ENCODE data around the gene TM4SF5. TPM values are rescaled to one million over a fixed set of nuclear protein-coding genes. Genes with fewer than 3 reads are reported as not detected.

Gene TM4SF5, protein sequence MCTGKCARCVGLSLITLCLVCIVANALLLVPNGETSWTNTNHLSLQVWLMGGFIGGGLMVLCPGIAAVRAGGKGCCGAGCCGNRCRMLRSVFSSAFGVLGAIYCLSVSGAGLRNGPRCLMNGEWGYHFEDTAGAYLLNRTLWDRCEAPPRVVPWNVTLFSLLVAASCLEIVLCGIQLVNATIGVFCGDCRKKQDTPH
- total RNA-seq (2021) (not detected in 3 replicates), Bru-seq, nascent RNA (not detected)
- long read RNA-seq, experiment 1 = 0 reads
- long read RNA-seq, experiment 2 = 0 reads
- long read RNA-seq, experiment 3 = 0 reads

DNA sequence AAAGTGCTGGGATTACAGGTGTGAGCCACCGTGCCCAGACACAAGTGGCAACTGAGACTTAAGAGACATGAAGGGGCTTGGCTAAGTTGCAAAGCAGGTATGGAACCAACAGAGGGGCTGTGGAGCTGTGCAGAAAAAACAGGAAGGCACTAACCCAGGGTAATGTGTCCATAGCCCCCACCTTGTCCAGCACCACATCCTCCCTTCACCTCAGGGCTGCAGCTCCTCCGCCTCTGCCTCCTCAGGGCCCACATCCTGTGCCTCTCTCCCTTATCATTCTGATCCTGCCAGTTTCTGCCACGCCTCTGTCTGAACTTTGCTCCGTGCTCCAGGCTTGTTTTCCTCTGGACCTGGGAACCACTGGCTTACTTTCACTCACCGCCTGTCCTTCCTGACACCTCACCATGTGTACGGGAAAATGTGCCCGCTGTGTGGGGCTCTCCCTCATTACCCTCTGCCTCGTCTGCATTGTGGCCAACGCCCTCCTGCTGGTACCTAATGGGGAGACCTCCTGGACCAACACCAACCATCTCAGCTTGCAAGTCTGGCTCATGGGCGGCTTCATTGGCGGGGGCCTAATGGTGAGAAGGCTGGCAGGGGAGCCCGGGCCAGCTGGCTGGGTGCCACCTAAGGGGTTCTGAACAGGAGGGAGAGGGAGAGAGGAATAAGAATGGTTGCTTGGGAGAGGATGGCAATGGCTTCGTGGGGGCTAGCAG is at the start of gene TM4SF5:
TM4SF5 (plus strand) TSS at position 368 of the 716 bp plus-strand sequence; CDS start at position 405, 37 bp downstream.
- DNase-seq (ENCODE audit: low spot score) = no peak
- Mint-ChIP-seq H3K27ac (no peak within 1 kb of the TSS), H3K36me3 (no peaks in the 10 kb centered on the region), H3K27me3 (ENCODE audit: low read depth) (peaks cover 4% of the 10 kb centered on the region; the same call in 1 of the 2 replicates), H3K4me1 (no peaks in the 10 kb centered on the region), H3K4me3 (no peak within 1 kb of the TSS), H3K9me3 (no peaks in the 10 kb centered on the region)
- ChIA-PET POLR2A (no interaction called here), CTCF (interaction anchor here (3.0 kb wide), 1 partner anchor 39 kb away, joined by 9 read pairs; the partner anchor contains the start of gene MED11)
- no peak for ATAC-seq
- TF ChIP-seq, protein P1, sequence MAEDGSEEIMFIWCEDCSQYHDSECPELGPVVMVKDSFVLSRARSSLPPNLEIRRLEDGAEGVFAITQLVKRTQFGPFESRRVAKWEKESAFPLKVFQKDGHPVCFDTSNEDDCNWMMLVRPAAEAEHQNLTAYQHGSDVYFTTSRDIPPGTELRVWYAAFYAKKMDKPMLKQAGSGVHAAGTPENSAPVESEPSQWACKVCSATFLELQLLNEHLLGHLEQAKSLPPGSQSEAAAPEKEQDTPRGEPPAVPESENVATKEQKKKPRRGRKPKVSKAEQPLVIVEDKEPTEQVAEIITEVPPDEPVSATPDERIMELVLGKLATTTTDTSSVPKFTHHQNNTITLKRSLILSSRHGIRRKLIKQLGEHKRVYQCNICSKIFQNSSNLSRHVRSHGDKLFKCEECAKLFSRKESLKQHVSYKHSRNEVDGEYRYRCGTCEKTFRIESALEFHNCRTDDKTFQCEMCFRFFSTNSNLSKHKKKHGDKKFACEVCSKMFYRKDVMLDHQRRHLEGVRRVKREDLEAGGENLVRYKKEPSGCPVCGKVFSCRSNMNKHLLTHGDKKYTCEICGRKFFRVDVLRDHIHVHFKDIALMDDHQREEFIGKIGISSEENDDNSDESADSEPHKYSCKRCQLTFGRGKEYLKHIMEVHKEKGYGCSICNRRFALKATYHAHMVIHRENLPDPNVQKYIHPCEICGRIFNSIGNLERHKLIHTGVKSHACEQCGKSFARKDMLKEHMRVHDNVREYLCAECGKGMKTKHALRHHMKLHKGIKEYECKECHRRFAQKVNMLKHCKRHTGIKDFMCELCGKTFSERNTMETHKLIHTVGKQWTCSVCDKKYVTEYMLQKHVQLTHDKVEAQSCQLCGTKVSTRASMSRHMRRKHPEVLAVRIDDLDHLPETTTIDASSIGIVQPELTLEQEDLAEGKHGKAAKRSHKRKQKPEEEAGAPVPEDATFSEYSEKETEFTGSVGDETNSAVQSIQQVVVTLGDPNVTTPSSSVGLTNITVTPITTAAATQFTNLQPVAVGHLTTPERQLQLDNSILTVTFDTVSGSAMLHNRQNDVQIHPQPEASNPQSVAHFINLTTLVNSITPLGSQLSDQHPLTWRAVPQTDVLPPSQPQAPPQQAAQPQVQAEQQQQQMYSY (CRISPR knock-in tag; IDR thresholded peaks at IDR 0.05) = no peak
- TF ChIP-seq GABPB1 (CRISPR knock-in tag; IDR thresholded peaks at IDR 0.05) = peak; percentile 55

DNA sequence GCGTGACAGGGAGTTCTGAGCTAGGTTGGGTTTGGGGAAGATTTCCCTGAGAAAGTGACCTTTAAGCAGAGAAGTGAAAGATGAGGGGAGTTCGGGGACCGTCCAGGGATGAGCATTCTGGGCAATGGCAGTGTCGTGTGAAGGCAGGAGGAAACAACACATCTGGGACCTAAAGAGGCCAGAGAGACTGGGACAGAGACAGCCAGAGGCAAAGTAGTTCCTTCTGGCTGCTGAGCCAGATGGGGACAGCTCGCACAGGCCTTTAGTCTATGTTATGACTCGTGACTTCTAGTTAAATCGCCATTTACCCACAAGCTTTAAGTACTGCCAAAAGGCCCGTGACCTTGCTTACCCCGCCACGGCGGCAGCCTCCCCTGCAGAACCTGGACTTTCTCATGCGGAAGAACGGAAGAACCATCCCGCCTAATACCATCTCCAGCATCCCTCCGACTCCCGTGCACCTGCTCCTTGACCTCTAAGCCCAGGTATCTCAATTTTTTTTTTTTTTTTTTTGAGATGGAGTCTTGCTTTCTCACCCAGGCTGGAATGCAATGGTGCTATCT is 48.9 kb upstream of the TM4SF5 start:
- Mint-ChIP-seq H3K27me3 (ENCODE audit: low read depth) (peaks cover 5% of the 10 kb centered on the region; the same call in 1 of the 2 replicates), H3K9me3 (no peaks in the 10 kb centered on the region), H3K36me3 (peaks cover 19% of the 10 kb centered on the region), H3K4me3 (no peak overlapping the region), H3K4me1 (no peaks in the 10 kb centered on the region), H3K27ac (no peak overlapping the region)
- no peak for DNase-seq (ENCODE audit: low spot score)
- CTCF ChIA-PET = no interaction called here
- POLR2A ChIA-PET = no interaction called here
- no peak for ATAC-seq
- TF ChIP-seq, protein P2, sequence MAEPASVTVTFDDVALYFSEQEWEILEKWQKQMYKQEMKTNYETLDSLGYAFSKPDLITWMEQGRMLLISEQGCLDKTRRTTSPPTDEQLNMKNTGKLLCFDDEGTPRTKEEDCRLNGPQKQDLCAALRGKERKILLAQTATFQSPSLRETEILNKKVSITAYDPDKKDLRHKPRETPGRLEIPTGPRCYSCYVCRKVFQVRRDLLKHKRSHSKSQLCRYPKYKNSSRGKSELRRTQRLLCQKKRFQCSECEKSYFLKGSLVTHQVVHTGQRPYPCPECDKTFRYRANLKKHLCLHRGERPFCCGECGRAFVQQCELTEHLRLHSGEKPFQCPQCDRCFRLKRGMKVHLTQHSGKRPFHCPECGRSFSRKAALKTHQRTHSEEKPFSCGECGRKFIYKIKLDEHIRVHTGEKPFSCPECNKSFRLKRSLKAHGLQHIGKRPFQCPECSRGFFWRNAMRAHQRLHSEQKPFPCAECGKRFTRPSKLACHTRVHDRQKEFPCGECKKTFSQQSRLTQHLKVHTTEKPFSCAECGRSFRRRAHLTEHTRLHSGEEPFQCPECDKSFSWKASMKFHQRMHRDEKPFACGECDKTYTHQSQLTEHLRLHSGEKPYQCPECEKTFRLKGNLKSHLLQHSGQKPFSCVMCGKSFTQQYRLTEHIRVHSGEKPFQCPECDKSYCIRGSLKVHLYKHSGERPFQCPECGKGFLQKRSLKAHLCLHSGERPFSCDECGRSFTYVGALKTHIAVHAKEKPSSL (CRISPR knock-in tag; conservative IDR thresholded peaks at IDR 0.05) = no peak
- TF ChIP-seq, protein P3, sequence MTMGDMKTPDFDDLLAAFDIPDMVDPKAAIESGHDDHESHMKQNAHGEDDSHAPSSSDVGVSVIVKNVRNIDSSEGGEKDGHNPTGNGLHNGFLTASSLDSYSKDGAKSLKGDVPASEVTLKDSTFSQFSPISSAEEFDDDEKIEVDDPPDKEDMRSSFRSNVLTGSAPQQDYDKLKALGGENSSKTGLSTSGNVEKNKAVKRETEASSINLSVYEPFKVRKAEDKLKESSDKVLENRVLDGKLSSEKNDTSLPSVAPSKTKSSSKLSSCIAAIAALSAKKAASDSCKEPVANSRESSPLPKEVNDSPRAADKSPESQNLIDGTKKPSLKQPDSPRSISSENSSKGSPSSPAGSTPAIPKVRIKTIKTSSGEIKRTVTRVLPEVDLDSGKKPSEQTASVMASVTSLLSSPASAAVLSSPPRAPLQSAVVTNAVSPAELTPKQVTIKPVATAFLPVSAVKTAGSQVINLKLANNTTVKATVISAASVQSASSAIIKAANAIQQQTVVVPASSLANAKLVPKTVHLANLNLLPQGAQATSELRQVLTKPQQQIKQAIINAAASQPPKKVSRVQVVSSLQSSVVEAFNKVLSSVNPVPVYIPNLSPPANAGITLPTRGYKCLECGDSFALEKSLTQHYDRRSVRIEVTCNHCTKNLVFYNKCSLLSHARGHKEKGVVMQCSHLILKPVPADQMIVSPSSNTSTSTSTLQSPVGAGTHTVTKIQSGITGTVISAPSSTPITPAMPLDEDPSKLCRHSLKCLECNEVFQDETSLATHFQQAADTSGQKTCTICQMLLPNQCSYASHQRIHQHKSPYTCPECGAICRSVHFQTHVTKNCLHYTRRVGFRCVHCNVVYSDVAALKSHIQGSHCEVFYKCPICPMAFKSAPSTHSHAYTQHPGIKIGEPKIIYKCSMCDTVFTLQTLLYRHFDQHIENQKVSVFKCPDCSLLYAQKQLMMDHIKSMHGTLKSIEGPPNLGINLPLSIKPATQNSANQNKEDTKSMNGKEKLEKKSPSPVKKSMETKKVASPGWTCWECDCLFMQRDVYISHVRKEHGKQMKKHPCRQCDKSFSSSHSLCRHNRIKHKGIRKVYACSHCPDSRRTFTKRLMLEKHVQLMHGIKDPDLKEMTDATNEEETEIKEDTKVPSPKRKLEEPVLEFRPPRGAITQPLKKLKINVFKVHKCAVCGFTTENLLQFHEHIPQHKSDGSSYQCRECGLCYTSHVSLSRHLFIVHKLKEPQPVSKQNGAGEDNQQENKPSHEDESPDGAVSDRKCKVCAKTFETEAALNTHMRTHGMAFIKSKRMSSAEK (CRISPR knock-in tag; IDR thresholded peaks at IDR 0.05; ENCODE audit: borderline replicate concordance) = no peak
- TF ChIP-seq SOX15 (CRISPR knock-in tag; IDR thresholded peaks at IDR 0.05) (no peak), RORB (CRISPR knock-in tag; IDR thresholded peaks at IDR 0.05) (no peak), ZNF138 (CRISPR knock-in tag; conservative IDR thresholded peaks at IDR 0.05) (no peak), JUN (CRISPR knock-in tag; IDR thresholded peaks at IDR 0.05) (no peak), ESRRA (CRISPR knock-in tag; IDR thresholded peaks at IDR 0.05; ENCODE audit: borderline replicate concordance) (no peak)
- TF ChIP-seq, protein P4, sequence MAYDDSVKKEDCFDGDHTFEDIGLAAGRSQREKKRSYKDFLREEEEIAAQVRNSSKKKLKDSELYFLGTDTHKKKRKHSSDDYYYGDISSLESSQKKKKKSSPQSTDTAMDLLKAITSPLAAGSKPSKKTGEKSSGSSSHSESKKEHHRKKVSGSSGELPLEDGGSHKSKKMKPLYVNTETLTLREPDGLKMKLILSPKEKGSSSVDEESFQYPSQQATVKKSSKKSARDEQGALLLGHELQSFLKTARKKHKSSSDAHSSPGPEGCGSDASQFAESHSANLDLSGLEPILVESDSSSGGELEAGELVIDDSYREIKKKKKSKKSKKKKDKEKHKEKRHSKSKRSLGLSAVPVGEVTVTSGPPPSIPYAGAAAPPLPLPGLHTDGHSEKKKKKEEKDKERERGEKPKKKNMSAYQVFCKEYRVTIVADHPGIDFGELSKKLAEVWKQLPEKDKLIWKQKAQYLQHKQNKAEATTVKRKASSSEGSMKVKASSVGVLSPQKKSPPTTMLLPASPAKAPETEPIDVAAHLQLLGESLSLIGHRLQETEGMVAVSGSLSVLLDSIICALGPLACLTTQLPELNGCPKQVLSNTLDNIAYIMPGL (CRISPR knock-in tag; IDR thresholded peaks at IDR 0.05) = no peak
- TF ChIP-seq, protein P5, sequence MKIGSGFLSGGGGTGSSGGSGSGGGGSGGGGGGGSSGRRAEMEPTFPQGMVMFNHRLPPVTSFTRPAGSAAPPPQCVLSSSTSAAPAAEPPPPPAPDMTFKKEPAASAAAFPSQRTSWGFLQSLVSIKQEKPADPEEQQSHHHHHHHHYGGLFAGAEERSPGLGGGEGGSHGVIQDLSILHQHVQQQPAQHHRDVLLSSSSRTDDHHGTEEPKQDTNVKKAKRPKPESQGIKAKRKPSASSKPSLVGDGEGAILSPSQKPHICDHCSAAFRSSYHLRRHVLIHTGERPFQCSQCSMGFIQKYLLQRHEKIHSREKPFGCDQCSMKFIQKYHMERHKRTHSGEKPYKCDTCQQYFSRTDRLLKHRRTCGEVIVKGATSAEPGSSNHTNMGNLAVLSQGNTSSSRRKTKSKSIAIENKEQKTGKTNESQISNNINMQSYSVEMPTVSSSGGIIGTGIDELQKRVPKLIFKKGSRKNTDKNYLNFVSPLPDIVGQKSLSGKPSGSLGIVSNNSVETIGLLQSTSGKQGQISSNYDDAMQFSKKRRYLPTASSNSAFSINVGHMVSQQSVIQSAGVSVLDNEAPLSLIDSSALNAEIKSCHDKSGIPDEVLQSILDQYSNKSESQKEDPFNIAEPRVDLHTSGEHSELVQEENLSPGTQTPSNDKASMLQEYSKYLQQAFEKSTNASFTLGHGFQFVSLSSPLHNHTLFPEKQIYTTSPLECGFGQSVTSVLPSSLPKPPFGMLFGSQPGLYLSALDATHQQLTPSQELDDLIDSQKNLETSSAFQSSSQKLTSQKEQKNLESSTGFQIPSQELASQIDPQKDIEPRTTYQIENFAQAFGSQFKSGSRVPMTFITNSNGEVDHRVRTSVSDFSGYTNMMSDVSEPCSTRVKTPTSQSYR (CRISPR knock-in tag; IDR thresholded peaks at IDR 0.05) = no peak
- TF ChIP-seq, protein P6, sequence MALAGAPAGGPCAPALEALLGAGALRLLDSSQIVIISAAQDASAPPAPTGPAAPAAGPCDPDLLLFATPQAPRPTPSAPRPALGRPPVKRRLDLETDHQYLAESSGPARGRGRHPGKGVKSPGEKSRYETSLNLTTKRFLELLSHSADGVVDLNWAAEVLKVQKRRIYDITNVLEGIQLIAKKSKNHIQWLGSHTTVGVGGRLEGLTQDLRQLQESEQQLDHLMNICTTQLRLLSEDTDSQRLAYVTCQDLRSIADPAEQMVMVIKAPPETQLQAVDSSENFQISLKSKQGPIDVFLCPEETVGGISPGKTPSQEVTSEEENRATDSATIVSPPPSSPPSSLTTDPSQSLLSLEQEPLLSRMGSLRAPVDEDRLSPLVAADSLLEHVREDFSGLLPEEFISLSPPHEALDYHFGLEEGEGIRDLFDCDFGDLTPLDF (CRISPR knock-in tag; IDR thresholded peaks at IDR 0.05) = no peak
- TF ChIP-seq, protein P7, sequence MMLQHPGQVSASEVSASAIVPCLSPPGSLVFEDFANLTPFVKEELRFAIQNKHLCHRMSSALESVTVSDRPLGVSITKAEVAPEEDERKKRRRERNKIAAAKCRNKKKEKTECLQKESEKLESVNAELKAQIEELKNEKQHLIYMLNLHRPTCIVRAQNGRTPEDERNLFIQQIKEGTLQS (CRISPR knock-in tag; conservative IDR thresholded peaks at IDR 0.05) = no peak
- TF ChIP-seq, protein P8, sequence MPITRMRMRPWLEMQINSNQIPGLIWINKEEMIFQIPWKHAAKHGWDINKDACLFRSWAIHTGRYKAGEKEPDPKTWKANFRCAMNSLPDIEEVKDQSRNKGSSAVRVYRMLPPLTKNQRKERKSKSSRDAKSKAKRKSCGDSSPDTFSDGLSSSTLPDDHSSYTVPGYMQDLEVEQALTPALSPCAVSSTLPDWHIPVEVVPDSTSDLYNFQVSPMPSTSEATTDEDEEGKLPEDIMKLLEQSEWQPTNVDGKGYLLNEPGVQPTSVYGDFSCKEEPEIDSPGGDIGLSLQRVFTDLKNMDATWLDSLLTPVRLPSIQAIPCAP (CRISPR knock-in tag; IDR thresholded peaks at IDR 0.05) = no peak

Data from WTC11 (cell line).